ENCODE results near the gene THEMIS.

DNA sequence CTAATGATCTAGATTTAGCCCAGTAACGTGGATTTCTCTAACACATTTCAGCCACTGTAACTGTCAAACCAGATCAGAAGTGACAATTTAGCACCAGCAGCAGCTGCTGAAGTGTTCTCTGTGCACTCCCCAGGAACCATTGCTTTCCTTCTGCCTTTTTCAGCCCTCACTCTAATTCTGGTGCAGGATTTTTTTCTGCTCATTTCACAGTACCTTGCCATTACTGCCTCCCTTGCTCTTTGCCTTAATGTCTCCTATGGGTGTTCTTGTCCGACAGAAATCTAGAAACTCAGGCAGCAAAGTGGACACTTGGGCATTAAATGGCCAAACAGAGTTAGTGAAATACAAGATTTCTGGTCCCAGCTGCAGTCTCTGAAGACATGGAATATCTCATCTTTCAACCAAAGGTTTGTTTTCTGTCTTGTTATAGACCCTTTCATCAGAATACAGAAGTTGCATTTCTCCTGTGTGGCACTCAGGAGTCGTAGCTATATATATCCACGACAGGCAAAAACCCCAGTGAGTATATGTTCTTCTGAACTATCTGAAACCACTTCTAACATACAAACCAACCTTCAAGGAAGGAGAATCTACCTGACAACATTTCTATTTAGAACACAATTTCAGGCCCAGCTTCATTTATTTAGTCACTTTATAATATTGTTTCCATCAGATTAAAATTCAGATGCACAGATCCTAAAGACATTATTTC lies 92.9 kb downstream of the THEMIS start:
- TF ChIP-seq GATA3 (IDR thresholded peaks at IDR 0.05; ENCODE audit: low read depth, low read length) = no peak
- no peak for TF ChIP-seq GATA2 (IDR thresholded peaks at IDR 0.05; ENCODE audit: low read depth, low read length)
